Liver (tissue), 3 donors: ENCODE data around the gene DCTN3.
A peak's percentile ranks its signal among the peaks of the same experiment; 100 is the strongest.

Experiments
- CTCF ChIP-seq: fragments of 150-350 bp; IDR thresholded peaks from 2 replicates; pipeline ENCODE4 v1.5.1; 2017; ENCODE audit warnings: improper control_type of control experiment, low read depth, low read length; ENCODE audit not compliant: missing input control
- EGR1 ChIP-seq, 2 donors: IDR thresholded peaks; 2 replicates each; pipeline ENCODE4 v1.6.1; 2016 to 2018; ENCODE audit warnings: antibody characterized with exemption in 2 of 2, low read depth in 2 of 2
- FOXA1 ChIP-seq: IDR thresholded peaks from 2 replicates; pipeline ENCODE4 v1.6.1; 2016; ENCODE audit warnings: antibody characterized with exemption
- GABPA ChIP-seq, 2 donors: IDR thresholded peaks in 1 of 2; conservative IDR thresholded peaks in 1 of 2; 2 replicates each; pipeline ENCODE4 v1.6.1; 2016; ENCODE audit warnings: antibody characterized with exemption in 2 of 2, mild to moderate bottlenecking in 1 of 2, moderate library complexity in 1 of 2
- JUND ChIP-seq, 2 donors: IDR thresholded peaks; 2 replicates each; pipeline ENCODE4 v1.6.1; 2016; ENCODE audit warnings: antibody characterized with exemption in 2 of 2
- MAX ChIP-seq: IDR thresholded peaks from 2 replicates; pipeline ENCODE4 v1.6.1; 2016; ENCODE audit warnings: antibody characterized with exemption
- NR2F2 ChIP-seq: IDR thresholded peaks from 2 replicates; pipeline ENCODE4 v1.6.1; 2016; ENCODE audit warnings: antibody characterized with exemption
- RAD21 ChIP-seq, 2 donors: IDR thresholded peaks; 2 replicates each; pipeline ENCODE4 v1.6.1; 2016; ENCODE audit warnings: antibody characterized with exemption in 2 of 2, mild to moderate bottlenecking in 2 of 2
- REST ChIP-seq: IDR thresholded peaks from 2 replicates; pipeline ENCODE4 v1.6.1; 2016; ENCODE audit warnings: antibody characterized with exemption, mild to moderate bottlenecking
- SP1 ChIP-seq: IDR thresholded peaks from 2 replicates; pipeline ENCODE4 v1.6.1; 2018; ENCODE audit warnings: antibody characterized with exemption, mild to moderate bottlenecking
- YY1 ChIP-seq: IDR thresholded peaks from 2 replicates; pipeline ENCODE4 v1.6.1; 2016; ENCODE audit warnings: antibody characterized with exemption, mild to moderate bottlenecking
- ZBTB33 ChIP-seq: IDR thresholded peaks from 2 replicates; pipeline ENCODE4 v1.6.1; 2016; ENCODE audit warnings: antibody characterized with exemption
- donor health status: healthy.
- donor health status: healthy.

GRCh38 chr9:34611811-34612787 lies 8.2 kb downstream of the DCTN3 start, which contains the start of gene RPP25L:
- TF ChIP-seq YY1 (peak; percentile 91), REST (peak; percentile 57), CTCF (no peak), MAX (no peak), EGR1 (IDR thresholded peaks at IDR 0.05; ENCODE audit: low read depth in 2 of 2) (no peak), SP1 (no peak), GABPA (IDR thresholded peaks at IDR 0.05 in 1 of 2, conservative IDR thresholded peaks at IDR 0.05 in 1 of 2) (no peak), FOXA1 (no peak), NR2F2 (no peak), ZBTB33 (no peak), JUND (IDR thresholded peaks at IDR 0.05) (no peak), RAD21 (IDR thresholded peaks at IDR 0.05) (peak in 1 of 2 donors; percentile 14)
